SH-SY5Y (cell line): ENCODE measurements around the gene AQP10.

ENCODE experiments used
- GATA2 ChIP-seq: IDR thresholded peaks from 2 replicates; pipeline ENCODE4 v1.6.1; 2011; ENCODE audit warnings: mild to moderate bottlenecking, low read depth, low read length
- GATA3 ChIP-seq: IDR thresholded peaks from 2 replicates; pipeline ENCODE4 v1.6.1; 2011; ENCODE audit warnings: low read depth, mild to moderate bottlenecking, low read length, moderate library complexity

GRCh38 chr1:154338875-154339274 lies 18.0 kb downstream of the AQP10 start:
- TF ChIP-seq GATA2 (no peak), GATA3 (no peak)
